Muscle of leg (tissue), 11 donors: ENCODE data around the gene C10orf53. TPM values are rescaled to one million over a fixed set of nuclear protein-coding genes. Genes with fewer than 3 reads are reported as not detected.

Source experiments
- DNase-seq: peaks from one replicate; pipeline ENCODE4 v3.0.0; 2013
- H3K27ac ChIP-seq: one replicate; pipeline ENCODE4 v1.5.1; 2013; ENCODE audit warnings: mild to moderate bottlenecking, low read length, control low read depth
- H3K27me3 ChIP-seq: one replicate; pipeline ENCODE4 v1.6.1; 2013; ENCODE audit warnings: low read length; ENCODE audit not compliant: control insufficient read depth, insufficient read depth
- H3K36me3 ChIP-seq: one replicate; pipeline ENCODE4 v1.6.1; 2013; ENCODE audit warnings: low read length; ENCODE audit not compliant: control insufficient read depth, insufficient read depth
- H3K4me1 ChIP-seq: one replicate; pipeline ENCODE4 v1.6.1; 2013; ENCODE audit warnings: low read length; ENCODE audit not compliant: control insufficient read depth, insufficient read depth
- H3K4me3 ChIP-seq: one replicate; pipeline ENCODE4 v1.5.1; 2013; ENCODE audit warnings: low read length, control low read depth
- H3K9me3 ChIP-seq: replicated peaks from 2 replicates; pipeline ENCODE4 v1.6.1; 2013; ENCODE audit warnings: low read depth, low read length; ENCODE audit not compliant: control insufficient read depth
- WGBS: methylation state at CpG from one replicate; pipeline ENCODE4 v1.1.5; 2013; ENCODE audit warnings: missing lambda C conversion rate; ENCODE audit not compliant: insufficient coverage; 5-methylcytosine and 5-hydroxymethylcytosine counted together
- polyA plus RNA-seq, 8 donors: library from polyadenylated mRNA; unstranded; fragments of 120-200 nt; gene quantifications; one replicate each; pipeline versions ENCODE4 v1.2.1 to v1.2.3, GENCODE V29; 2013; ENCODE audit warnings: inconsistent platforms in 1 of 8, low replicate concordance in 1 of 8; ENCODE audit not compliant: insufficient read length in 8 of 8, insufficient read depth in 1 of 8
- total RNA-seq: library from RNA; stranded (reverse); fragments of 120-200 nt; gene quantifications from one replicate; pipeline ENCODE4 v1.2.4, GENCODE V29; 2013

Gene C10orf53
- total and polyA plus RNA-seq, 9 donors = not detected

GRCh38 chr10:49653273-49653929 is 26.1 kb upstream of the C10orf53 start:
- Histone ChIP-seq H3K9me3 (no peaks in the 10 kb centered on the region), H3K4me3 (no peak overlapping the region), H3K4me1 (no peaks in the 10 kb centered on the region), H3K27ac (no peak overlapping the region), H3K27me3 (peaks cover 9% of the 10 kb centered on the region), H3K36me3 (no peaks in the 10 kb centered on the region)
- WGBS = 69% methylated on average over 11 of the region's 11 CpGs
- no peak for DNase-seq

- no peak overlapping the region for H3K27ac ChIP-seq
- 69% methylated on average over 2 of the region's 5 CpGs for WGBS
- no peak overlapping the region for H3K4me3 ChIP-seq
- no peaks in the 10 kb centered on the region for H3K4me1 ChIP-seq
- no peaks in the 10 kb centered on the region for H3K36me3 ChIP-seq
- no peaks in the 10 kb centered on the region for H3K9me3 ChIP-seq
- H3K27me3 ChIP-seq = peaks cover 9% of the 10 kb centered on the region
- DNase-seq = no peak
These were observed 25.3 kb upstream of the C10orf53 start for GRCh38 chr10:49654036-49654693.

- Histone ChIP-seq H3K27ac (no peak overlapping the region), H3K4me3 (no peak overlapping the region), H3K9me3 (no peaks in the 10 kb centered on the region), H3K27me3 (peaks cover 3% of the 10 kb centered on the region), H3K36me3 (no peaks in the 10 kb centered on the region), H3K4me1 (no peaks in the 10 kb centered on the region)
- DNase-seq = no peak
- WGBS = 87% methylated on average over 18 of the region's 18 CpGs
These were observed 24.4 kb upstream of the C10orf53 start for GRCh38 chr10:49655099-49655498.

DNA sequence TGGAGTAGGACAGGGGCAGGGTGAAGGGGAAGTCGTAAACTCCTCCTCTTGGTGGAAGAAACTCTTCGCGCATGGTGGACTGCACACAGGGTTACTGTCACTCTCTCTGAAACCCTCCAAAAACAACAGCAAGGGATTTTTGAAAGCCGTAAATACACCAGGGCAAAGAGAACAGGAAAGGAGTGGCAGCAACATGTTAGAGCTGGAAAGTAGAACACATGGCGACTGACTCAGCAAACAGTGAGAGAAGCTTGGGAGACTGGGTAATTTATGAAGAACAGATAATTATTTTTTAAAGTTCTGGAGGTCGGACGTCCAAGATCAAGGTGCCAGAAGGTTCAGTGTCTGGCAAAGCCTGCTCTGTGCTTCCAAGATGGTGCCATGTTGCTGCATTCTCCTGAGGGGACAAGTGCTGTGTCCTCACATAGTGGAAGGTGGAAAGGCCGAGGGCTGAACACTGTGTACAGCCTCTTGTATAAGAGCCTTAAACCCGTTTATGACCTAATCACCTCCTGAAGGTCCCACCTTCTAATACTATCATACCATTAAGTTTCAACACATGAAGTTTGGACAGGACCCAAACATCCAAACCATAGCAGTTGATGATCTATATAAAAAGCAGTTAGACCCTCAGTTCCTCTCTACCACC is 22.5 kb upstream of the C10orf53 start:
- no peaks in the 10 kb centered on the region for H3K27me3 ChIP-seq
- 64% methylated on average over 3 of the region's 9 CpGs for WGBS
- no peaks in the 10 kb centered on the region for H3K9me3 ChIP-seq

GRCh38 chr10:49657606-49658005 is 21.8 kb upstream of the C10orf53 start:
- no peaks in the 10 kb centered on the region for H3K27me3 ChIP-seq
- WGBS = no CpG with 5 or more reads among the region's 1 CpG

More for the DNA sequence above, 22.5 kb upstream of the C10orf53 start:
- H3K4me1 ChIP-seq = no peaks in the 10 kb centered on the region
- H3K27ac ChIP-seq = no peak overlapping the region
- no peak overlapping the region for H3K4me3 ChIP-seq
- no peak for DNase-seq
- H3K36me3 ChIP-seq = no peaks in the 10 kb centered on the region

GRCh38 chr10:49661140-49661856 is 18.2 kb upstream of the C10orf53 start:
- Histone ChIP-seq H3K27me3 (no peaks in the 10 kb centered on the region), H3K36me3 (no peaks in the 10 kb centered on the region), H3K27ac (no peak overlapping the region), H3K9me3 (no peaks in the 10 kb centered on the region), H3K4me3 (no peak overlapping the region), H3K4me1 (no peaks in the 10 kb centered on the region)
- no peak for DNase-seq
- 61% methylated on average over 4 of the region's 8 CpGs for WGBS

More at GRCh38 chr10:49657606-49658005, 21.8 kb upstream of the C10orf53 start:
- no peak for DNase-seq
- Histone ChIP-seq H3K36me3 (no peaks in the 10 kb centered on the region), H3K9me3 (no peaks in the 10 kb centered on the region), H3K4me3 (no peak overlapping the region), H3K4me1 (no peaks in the 10 kb centered on the region), H3K27ac (no peak overlapping the region)

DNA sequence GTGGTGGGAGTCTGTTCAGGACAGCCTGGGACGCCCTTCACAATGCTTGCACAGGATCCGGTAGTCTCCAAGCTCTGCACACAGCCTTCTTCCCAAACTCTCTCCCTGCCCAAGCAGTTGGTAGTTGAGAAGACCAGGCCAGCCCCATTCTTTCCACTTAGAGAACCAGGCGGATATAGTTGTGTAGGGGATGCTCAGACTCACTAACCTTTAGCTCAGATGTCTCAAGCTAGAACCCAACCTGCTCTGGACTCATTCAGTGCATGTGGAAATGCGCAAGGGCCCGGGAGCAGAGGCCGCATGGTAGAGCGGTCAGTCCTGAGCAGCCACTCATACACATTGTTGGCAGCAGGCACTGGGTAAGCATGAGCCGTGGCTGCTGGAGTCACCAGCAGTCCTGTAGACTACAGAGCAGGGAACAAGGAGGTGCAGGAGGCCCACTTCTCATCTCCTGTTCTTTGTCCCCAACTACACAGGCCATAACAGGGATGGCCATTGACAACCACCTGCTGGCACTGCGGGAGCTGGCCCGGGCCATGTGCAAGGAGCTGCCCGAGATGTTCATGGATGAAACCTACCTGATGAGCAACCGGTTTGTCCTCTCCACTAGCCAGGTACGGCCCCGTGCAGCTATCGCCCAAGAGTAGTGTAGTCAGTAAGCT is 17.2 kb upstream of the C10orf53 start:
- peaks cover 2% of the 10 kb centered on the region for H3K27me3 ChIP-seq
- DNase-seq = no peak
- 86% methylated on average over 12 of the region's 15 CpGs for WGBS
- no peaks in the 10 kb centered on the region for H3K4me1 ChIP-seq
- no peaks in the 10 kb centered on the region for H3K36me3 ChIP-seq
- H3K27ac ChIP-seq = no peak overlapping the region
- H3K4me3 ChIP-seq = no peak overlapping the region
- H3K9me3 ChIP-seq = no peaks in the 10 kb centered on the region

DNA sequence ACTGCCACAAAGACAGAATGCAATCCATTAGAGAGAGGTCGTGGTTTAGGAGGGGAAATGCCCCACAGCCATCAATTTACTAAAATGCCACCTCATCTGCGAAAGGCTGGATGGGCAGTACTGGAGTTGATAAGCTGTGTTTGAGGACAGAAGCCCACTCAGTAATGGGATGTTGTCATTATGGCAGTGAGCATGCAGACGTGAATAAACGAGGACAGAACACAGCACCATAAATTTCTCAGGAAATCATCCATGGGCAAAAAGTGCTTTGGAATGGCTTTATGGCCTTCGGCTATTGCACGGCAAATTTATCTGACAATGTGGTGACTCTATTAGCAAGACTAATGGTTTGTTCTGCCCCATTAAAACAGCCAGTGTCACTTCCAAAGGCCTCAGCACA is 15.9 kb upstream of the C10orf53 start:
- DNase-seq = no peak
- H3K27ac ChIP-seq = no peak overlapping the region
- H3K9me3 ChIP-seq = no peaks in the 10 kb centered on the region
- H3K4me1 ChIP-seq = no peaks in the 10 kb centered on the region
- H3K36me3 ChIP-seq = no peaks in the 10 kb centered on the region
- peaks cover 2% of the 10 kb centered on the region for H3K27me3 ChIP-seq
- WGBS = no CpG with 5 or more reads among the region's 6 CpGs
- no peak overlapping the region for H3K4me3 ChIP-seq

DNA sequence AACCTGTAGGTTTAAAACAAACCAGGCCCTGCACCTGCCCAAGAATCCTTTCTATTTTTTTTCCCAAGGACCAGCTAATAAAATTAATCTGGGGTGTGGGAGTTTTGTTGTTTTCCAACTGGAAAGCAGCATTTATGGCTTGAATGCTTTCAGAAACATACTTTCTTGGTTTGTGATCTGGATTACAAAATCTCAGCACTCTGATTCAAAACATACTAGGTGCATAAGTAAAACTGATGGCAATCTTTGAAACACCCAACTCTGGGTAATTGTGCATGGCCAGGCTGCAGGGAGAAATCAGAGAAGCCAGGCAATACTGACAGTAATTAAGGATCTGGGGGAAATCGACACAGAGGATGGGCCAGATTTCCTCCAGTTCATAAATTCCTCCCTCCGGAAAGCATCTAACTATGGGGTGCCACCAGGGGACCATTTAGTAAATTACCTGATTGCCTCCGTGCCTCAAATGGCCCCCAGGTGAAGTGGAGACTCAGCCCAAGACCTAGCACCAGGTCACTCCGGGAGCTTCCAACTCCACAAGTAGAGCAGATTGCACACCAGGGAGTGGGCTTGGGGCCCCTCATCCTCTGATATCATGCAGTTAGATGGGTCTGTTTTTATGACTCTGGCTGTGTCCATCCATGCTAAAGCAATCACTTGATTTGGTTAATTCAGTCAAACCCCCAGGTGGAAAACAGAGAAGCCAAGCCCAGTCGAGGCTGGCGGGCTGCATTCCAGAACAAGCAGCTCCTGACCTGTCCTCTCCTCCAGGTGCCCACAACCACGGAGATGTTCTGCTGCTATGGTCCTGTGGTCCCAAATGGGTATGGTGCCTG is 15.2 kb upstream of the C10orf53 start:
- WGBS = 53% methylated on average over 5 of the region's 7 CpGs
- Histone ChIP-seq H3K27me3 (peaks cover 2% of the 10 kb centered on the region), H3K4me3 (no peak overlapping the region), H3K4me1 (no peaks in the 10 kb centered on the region), H3K36me3 (no peaks in the 10 kb centered on the region), H3K9me3 (no peaks in the 10 kb centered on the region), H3K27ac (no peak overlapping the region)
- no peak for DNase-seq
